Esophagus squamous epithelium (tissue), 5 donors: ENCODE results near the gene SPOCD1. TPM values are rescaled to one million over a fixed set of nuclear protein-coding genes. Genes with fewer than 3 reads are reported as not detected.

Experiments
- DNase-seq: peaks from one replicate; lab custom pipeline; 2025; lab: John Stamatoyannopoulos, UW
- H3K27ac ChIP-seq, 4 donors: fragments of 200-600 bp; sonication (generic); one replicate each; pipeline ENCODE4 v1.5.1; 2016 to 2019; ENCODE audit warnings: mild to moderate bottlenecking in 1 of 4
- H3K27me3 ChIP-seq, 4 donors: fragments of 200-600 bp; sonication (generic); 1 replicate in 3 of 4; 2 replicates in 1 of 4; pipeline versions ENCODE4 v1.5.1 to v1.6.0; 2017 to 2021; ENCODE audit warnings: antibody characterized with exemption in 1 of 4
- H3K36me3 ChIP-seq, 3 donors: fragments of 200-600 bp; sonication (generic); one replicate each; pipeline ENCODE4 v1.5.1; 2016 to 2019
- H3K4me1 ChIP-seq, 3 donors: fragments of 200-600 bp; sonication (generic); one replicate each; pipeline ENCODE4 v1.5.1; 2017 to 2019
- H3K4me3 ChIP-seq, 4 donors: fragments of 200-600 bp; sonication (generic); 1 replicate in 3 of 4; 2 replicates in 1 of 4; pipeline ENCODE4 v1.5.1; 2016 to 2019; ENCODE audit warnings: mild to moderate bottlenecking in 2 of 4, moderate library complexity in 1 of 4
- H3K9me3 ChIP-seq, 3 donors: fragments of 200-600 bp; sonication (generic); one replicate each; pipeline ENCODE4 v1.5.1; 2016 to 2019
- CTCF ChIP-seq, 6 experiments: fragments of 450-650 bp in 4 of 6; fragments of 200-600 bp in 2 of 6; sonication (generic) in 2 of 6; IDR thresholded peaks; one replicate each; pipeline ENCODE4 v1.5.1; 2016 to 2019; ENCODE audit warnings: antibody characterized with exemption in 6 of 6, mild to moderate bottlenecking in 4 of 6, moderate library complexity in 4 of 6
- POLR2A ChIP-seq, 4 donors: fragments of 450-650 bp; IDR thresholded peaks; one replicate each; pipeline ENCODE4 v1.6.1; 2017; ENCODE audit warnings: antibody characterized with exemption in 4 of 4, mild to moderate bottlenecking in 4 of 4, moderate library complexity in 3 of 4
- WGBS, 2 donors: methylation state at CpG; one replicate each; pipeline ENCODE4 v1.1.5; 2018; 5-methylcytosine and 5-hydroxymethylcytosine counted together
- intact Hi-C: fragments of 100-400 bp; cut with DNase I; formaldehyde crosslinking; loops from one replicate; pipeline ENCODE4 v1.15.0; 2022
- total RNA-seq, 4 donors: library from RNA; depleted of rRNA; stranded (reverse); fragments of >200 nt; gene quantifications; one replicate each; pipeline ENCODE4 v1.1.0, GENCODE V29; 2016
- donor health status: DM: yes; HTN: yes; CAD: no.

SPOCD1 gene
- total RNA-seq, result under 1 TPM in 3 of 4 donors, not detected in 1; 0.18 to 0.40 (median 0.38) TPM

GRCh38 chr1:31815752-31816500, at the start of gene SPOCD1:
TSS of gene SPOCD1 (minus strand) at chr1:31816022. CDS start at chr1:31815333, 689 bp downstream.
- intact Hi-C loops, result loop anchor here (10.0 kb wide), 1 partner anchor 149 kb away; no protein-coding TSS in a partner anchor
- Histone ChIP-seq H3K27ac (no peak within 1 kb of the TSS), H3K9me3 (no peaks in the 10 kb centered on the region), H3K4me1 (peaks cover 0 to 16% (median 3%) of the 10 kb centered on the region in 3 donors), H3K27me3 (no peaks in the 10 kb centered on the region), H3K36me3 (no peaks in the 10 kb centered on the region), H3K4me3 (peak within 1 kb of the TSS in 1 of 4 donors; percentile 26)
- WGBS, 2 donors, result 63 to 69% methylated on average over 5 to 16 of the region's 23 CpGs
- TF ChIP-seq POLR2A (IDR thresholded peaks at IDR 0.05), result no peak
- TF ChIP-seq CTCF (IDR thresholded peaks at IDR 0.05), result peak; percentile 15 to 80 (median 68)
- peak; percentile 23 for DNase-seq

GRCh38 chr1:31862071-31862470, 46.2 kb upstream of the SPOCD1 start:
- Histone ChIP-seq H3K4me3 (no peak overlapping the region), H3K36me3 (no peaks in the 10 kb centered on the region), H3K27me3 (no peaks in the 10 kb centered on the region), H3K27ac (no peak overlapping the region), H3K4me1 (no peaks in the 10 kb centered on the region), H3K9me3 (no peaks in the 10 kb centered on the region)
- no peak for TF ChIP-seq CTCF (IDR thresholded peaks at IDR 0.05)
- no peak for TF ChIP-seq POLR2A (IDR thresholded peaks at IDR 0.05)
- intact Hi-C loops, result no loop called here
- WGBS, 2 donors, result 85 to 92% methylated on average over 4 of the region's 4 CpGs
- no peak for DNase-seq

- WGBS, 2 donors, result 75 to 84% methylated on average over 5 of the region's 5 CpGs
- no peak for DNase-seq
- TF ChIP-seq POLR2A (IDR thresholded peaks at IDR 0.05) (no peak), CTCF (IDR thresholded peaks at IDR 0.05) (no peak)
Measured at GRCh38 chr1:31861346-31861745, 45.5 kb upstream of the SPOCD1 start.

GRCh38 chr1:31860581-31860980, 44.8 kb upstream of the SPOCD1 start:
- TF ChIP-seq CTCF (IDR thresholded peaks at IDR 0.05) (no peak), POLR2A (IDR thresholded peaks at IDR 0.05) (no peak)
- Histone ChIP-seq H3K27ac (no peak overlapping the region), H3K4me3 (no peak overlapping the region), H3K36me3 (no peaks in the 10 kb centered on the region), H3K27me3 (no peaks in the 10 kb centered on the region), H3K4me1 (no peaks in the 10 kb centered on the region), H3K9me3 (no peaks in the 10 kb centered on the region)
- DNase-seq, result no peak
- WGBS, 2 donors, result 41 to 72% methylated on average over 7 of the region's 7 CpGs
- intact Hi-C loops, result no loop called here

More at GRCh38 chr1:31861346-31861745, 45.5 kb upstream of the SPOCD1 start:
- Histone ChIP-seq H3K4me1 (no peaks in the 10 kb centered on the region), H3K36me3 (no peaks in the 10 kb centered on the region), H3K27me3 (no peaks in the 10 kb centered on the region), H3K27ac (no peak overlapping the region), H3K9me3 (no peaks in the 10 kb centered on the region), H3K4me3 (no peak overlapping the region)
- intact Hi-C loops, result no loop called here

- Histone ChIP-seq H3K36me3 (no peaks in the 10 kb centered on the region), H3K4me1 (no peaks in the 10 kb centered on the region), H3K4me3 (no peak overlapping the region), H3K27ac (no peak overlapping the region), H3K9me3 (no peaks in the 10 kb centered on the region), H3K27me3 (no peaks in the 10 kb centered on the region)
- DNase-seq, result no peak
- TF ChIP-seq POLR2A (IDR thresholded peaks at IDR 0.05) (no peak), CTCF (IDR thresholded peaks at IDR 0.05) (no peak)
- intact Hi-C loops, result no loop called here
- WGBS, 2 donors, result 68 to 81% methylated on average over 2 of the region's 2 CpGs
Measured at GRCh38 chr1:31859719-31860118, 43.9 kb upstream of the SPOCD1 start.
